Measurements from ENCODE around the gene GNG8.

GNG8 gene

DNA sequence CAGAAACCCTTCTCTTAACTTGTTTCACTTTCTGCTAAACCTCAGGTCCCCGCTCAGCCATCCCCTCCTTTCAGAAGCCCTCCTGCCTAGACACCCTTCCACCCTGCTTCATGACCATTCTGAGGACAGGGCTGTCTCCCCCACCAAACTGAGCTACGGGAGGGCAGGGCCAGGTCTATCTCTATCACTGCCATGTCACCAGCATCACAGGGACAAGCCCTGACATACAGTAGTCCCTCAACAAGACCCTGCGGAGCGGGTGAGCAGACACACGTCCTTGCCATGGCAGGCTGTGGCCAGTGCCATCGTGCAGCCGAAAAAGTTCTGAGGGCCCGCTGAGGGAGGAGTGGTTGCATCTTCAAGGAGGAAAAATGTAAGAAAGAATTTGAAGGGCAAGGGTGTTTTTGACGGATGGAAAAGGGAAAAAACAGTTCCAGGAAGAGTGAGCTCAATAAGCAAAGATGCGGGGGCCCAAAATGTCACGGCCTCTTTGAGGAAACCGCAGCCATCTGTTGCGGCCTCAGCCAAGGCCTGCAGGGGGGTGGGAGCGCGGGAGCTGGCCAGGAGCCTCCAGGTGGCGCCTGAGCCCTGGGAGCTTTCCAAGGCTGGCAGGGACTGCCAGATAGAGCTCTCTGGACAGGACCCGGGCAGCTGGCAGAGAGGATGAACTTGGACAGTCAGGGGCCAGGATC, 19.2 kb downstream of the GNG8 start:
- peak; percentile 66 for DNase-seq

DNA sequence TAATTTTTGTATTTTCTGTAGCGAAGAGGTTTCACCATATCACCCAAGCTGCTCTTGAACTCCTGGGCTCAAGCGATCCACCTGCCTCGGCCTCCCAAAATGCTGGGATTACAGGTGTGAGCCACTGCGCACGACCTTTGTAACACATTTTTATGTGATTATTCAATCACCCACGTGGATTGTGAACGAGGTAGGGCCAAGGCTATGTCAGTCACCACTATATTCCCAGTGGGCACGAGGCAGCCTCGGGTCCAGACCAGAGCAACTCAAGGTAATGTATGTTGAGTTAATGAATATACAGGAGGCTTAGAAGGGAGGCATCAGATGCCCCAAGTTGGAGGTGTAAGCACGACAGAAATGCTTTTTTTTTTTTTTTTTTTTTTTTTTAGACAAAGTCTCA, 20.0 kb downstream of the GNG8 start:
- DNase-seq = no peak

DNA sequence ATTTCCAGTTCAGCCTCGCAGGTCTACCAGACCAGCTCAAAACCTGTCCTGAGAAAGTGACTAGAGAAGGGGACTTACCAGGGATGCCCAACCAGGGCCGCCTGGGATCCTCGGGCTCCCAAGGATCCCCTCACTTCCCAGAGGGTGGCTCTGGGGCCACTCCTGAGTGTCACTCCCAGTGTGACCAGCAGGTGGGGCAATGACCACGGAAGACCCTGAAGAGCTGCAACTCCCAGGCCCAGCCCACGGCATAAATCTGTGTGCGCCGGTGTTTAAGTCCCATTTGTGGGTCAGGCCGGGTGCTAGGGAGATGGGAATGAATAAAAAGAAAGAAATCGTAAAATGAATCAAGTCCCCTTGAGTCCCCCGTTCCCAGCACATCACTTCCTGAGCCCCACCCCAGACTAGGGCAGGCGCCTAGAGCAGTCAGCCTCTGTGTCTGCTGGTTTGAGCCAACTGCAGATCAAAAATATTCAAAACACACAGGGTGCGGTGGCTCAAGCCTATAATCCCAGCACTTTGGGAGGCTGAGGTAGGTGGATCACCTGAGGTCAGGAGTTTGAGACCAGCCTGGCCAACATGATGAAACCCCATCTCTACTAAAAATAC, 21.8 kb downstream of the GNG8 start:
- peak; percentile 93 for DNase-seq

DNA sequence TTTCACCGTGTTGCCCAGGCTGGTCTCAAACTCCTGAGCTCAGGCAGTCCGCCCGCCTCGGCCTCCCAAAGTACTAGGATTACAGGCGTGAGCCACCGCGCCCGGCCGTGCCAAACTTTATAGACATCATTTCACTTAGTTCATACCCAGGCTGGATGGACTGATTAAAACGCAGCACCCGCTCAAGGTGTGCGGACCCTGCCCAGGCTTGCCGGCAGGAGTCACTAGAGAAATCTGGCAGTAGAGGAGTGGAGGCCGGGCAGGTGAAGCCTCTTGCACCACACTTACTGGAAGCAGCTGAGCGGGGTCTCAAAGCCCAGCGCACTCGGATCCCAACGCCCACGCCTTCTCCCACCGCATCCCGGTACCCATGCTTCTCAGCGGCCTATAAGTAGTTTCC, 22.5 kb downstream of the GNG8 start:
- DNase-seq = no peak

DNA sequence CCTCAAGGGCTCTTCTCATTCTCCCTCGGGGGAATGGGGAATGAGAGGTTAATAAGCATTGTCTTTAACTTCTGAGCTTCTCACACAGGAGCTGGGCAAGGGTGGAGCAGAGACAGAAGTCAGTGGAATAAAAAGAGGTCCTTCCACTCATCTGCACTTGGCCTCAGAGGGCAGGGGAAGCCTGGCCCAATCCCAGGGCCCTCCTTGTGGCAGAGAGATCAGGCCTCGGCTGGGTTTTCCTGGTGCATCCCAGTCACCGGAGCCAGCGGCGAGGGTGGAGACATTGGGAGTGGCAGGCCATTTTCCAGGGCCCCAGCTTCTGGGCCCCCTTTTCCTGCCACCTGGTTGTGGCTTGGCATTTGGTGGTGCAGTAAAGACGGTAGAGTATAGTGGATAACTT, 24.2 kb downstream of the GNG8 start:
- DNase-seq = no peak

DNA sequence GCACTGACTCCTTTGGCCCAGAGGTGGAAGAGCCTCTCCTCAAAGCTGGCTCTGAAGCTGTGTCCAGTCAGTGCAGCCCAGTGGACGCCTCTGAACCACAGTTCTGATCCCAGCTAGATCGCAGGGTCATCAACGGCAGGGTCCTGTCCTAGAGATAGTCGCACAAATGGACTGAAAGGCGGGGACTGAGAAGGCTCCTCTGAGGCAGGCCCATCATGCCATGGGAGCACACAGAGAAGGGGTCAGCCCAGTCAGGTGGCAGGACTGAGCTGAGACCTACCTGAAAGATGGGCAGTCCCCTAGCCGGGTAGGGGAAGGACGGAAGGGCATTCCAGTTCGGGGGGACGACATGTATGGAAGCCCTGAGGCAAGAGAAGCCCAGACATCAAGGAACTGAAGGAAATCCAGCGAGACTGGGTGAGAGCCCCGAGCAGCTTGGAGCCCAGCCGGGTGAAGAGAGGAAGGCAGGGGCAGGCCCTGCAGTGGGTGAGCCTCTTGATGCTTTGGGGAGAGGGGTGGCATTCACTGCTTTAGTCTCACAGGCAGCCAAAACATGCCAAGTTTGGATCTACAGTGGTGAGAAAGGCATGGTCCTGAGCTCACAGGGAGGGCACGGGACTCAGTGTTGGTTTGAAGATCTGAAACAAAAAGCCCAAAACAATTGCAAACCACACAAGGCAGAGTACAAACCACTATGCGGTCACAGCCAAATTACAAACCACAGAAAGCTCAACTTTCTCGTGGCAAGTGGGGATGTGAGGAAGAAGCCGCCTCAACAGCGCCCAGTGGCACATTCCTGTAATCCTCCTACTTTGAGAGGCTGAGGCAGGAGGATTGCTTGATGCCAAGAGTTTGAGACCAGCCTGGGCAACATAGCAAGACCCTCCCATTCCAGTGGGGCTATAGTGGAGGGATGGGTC, 24.9 kb downstream of the GNG8 start:
- DNase-seq = peak; percentile 21

DNA sequence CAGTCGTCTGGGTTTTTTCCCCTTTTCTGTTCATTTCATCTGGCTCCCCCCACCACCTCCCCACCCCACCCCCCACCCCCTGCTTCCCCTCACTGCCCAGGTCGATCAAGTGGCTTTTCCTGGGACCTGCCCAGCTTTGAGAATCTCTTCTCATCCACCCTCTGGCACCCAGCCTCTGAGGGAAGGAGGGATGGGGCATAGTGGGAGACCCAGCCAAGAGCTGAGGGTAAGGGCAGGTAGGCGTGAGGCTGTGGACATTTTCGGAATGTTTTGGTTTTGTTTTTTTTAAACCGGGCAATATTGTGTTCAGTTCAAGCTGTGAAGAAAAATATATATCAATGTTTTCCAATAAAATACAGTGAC, 25.6 kb downstream of the GNG8 start:
- no peak for DNase-seq

DNA sequence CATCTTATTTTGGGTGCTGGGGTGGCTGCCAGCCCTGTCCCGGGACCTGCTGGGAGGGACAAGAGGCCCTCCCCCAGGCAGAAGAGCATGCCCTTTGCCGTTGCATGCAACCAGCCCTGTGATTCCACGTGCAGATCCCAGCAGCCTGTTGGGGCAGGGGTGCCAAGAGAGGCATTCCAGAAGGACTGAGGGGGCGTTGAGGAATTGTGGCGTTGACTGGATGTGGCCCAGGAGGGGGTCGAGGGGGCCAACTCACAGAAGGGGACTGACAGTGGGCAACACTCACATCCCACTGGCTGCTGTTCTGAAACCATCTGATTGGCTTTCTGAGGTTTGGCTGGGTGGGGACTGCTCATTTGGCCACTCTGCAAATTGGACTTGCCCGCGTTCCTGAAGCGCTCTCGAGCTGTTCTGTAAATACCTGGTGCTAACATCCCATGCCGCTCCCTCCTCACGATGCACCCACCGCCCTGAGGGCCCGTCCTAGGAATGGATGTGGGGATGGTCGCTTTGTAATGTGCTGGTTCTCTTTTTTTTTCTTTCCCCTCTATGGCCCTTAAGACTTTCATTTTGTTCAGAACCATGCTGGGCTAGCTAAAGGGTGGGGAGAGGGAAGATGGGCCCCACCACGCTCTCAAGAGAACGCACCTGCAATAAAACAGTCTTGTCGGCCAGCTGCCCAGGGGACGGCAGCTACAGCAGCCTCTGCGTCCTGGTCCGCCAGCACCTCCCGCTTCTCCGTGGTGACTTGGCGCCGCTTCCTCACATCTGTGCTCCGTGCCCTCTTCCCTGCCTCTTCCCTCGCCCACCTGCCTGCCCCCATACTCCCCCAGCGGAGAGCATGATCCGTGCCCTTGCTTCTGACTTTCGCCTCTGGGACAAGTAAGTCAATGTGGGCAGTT, 26.2 kb downstream of the GNG8 start:
- no peak for DNase-seq

DNA sequence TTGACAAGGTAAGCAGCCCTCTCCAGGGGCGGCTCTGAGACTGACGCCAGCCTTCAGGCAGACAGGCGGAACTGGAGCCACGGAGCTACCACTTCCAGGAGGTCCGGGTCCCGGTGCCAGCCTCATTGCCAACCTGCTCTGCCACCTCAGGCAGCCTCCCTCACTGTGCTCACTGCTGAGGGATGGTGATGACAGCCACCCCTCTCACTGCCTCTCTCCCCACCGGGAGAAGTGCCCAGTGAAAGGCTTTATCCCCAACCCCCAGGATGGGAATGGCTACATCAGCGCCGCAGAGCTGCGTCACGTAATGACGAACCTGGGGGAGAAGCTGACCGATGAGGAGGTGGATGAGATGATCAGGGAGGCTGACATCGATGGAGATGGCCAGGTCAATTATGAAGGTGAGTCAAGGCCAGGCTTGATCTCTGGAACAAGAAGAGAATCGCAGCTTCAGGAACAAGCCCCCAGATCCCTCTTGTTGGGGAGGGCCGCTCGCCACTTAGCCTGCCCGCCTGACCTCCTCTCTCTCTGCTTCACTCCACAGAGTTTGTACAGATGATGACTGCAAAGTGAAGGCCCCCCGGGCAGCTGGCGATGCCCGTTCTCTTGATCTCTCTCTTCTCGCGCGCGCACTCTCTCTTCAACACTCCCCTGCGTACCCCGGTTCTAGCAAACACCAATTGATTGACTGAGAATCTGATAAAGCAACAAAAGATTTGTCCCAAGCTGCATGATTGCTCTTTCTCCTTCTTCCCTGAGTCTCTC, 27.2 kb downstream of the GNG8 start:
- DNase-seq = no peak

DNA sequence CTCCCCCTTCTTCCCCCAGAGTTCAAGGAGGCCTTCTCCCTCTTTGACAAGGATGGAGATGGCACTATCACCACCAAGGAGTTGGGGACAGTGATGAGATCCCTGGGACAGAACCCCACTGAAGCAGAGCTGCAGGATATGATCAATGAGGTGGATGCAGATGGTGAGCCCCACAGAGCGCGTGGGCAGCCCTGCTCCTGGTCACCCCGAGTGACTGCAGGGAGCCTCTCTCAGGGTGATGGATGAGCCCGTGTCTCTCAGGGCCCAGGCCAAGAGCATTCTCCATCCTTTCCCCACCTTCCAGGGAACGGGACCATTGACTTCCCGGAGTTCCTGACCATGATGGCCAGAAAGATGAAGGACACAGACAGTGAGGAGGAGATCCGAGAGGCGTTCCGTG, 27.8 kb downstream of the GNG8 start:
- no peak for DNase-seq

DNA sequence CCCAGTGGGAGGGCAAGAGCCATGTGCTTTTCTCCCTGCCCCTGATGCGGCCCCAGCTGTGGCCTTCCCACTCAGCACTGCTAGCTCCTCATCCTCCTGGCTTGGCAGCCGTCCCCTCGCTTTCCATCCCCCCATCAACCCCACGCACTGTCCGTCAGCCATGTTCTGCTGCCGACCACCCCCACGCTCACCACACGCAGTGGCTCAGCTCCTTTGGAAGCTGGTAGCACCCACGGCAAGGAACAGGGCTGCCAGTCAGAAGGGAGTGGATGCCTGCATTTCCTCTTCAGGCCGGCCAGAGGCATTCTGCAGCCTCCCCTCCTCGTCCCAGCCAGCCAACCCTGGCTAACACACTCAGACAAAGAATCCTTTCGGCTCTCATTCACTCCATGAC, 28.6 kb downstream of the GNG8 start:
- peak; percentile 25 for DNase-seq

DNA sequence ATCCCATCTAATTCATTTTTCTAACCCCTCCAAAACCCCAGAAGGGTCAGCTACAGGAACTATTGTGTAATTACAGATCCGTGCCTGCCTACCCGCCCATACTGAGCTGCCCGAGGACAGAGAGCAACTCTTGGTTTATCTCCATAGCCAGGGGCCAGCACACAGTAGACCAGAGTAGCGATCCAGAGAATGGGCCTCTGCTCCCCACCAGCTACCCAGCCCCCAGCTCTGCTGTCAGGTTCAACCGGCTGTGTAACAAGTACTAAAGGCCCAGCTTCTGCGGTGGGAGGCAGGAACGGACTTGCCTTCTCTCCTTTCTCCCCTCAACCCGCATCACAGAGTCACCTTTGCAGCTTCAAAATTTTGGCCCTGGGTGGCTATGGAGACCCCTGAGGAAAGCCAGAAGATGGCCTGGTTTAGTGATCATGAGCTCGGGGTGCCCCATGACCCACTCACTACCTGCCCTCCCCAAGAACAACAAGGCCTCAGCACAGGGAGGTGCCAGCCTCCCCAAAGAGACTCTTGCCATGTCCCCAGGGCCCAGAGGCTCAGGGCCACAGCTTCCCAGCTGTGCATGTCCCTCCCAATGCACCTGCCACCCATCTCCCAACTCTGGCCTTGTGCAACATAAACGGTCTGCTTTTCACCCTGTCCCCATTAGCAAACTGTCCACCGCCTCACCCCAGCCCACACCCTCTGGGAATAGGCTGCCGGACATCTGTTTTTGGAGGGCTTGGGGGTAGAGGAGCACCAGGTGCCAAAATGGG, 29.1 kb downstream of the GNG8 start:
- DNase-seq = no peak

DNA sequence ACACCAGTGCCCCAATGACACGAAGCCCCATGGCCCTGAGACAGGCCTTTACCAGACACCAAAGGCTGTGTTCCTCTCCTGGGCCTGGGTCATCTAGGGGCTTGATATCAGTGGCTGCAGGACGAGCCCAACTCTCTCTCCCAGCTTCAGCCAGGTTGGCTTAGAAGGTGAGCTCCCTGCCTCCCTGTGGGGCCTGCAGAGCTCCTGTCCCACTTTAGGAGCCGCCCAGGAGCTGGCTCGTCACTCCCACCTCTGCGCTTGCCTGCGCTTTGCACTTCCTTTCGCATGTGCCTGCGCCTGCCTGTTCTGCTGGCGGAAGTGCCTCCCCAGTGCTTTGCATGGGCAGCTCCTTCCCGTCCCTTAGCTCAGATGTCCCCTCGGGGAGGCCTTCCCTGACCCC, 30.0 kb downstream of the GNG8 start:
- DNase-seq = no peak

DNA sequence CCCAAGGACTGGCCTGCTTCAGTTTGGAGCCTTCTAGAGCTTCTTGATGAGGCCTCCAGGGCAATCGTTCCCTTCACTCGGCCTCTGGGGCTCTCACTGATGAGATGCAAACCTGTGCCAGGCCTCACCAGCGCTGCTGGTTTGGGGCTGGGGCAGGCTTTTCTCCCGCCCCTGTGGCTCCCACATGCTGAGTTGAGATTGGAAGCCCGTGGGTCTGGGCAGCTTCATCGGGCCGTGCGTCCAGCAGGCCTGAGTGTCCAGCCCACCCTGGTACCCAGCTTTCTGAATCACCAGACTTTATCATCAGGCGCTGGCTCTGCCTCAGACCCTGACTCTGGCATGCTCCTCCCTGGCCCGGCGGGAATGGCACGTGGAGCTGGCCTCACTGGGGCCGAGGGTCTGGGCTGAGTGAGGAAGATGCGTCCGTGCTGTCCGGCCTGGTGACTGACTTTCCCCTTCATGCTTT, 30.6 kb downstream of the GNG8 start:
- no peak for DNase-seq

DNA sequence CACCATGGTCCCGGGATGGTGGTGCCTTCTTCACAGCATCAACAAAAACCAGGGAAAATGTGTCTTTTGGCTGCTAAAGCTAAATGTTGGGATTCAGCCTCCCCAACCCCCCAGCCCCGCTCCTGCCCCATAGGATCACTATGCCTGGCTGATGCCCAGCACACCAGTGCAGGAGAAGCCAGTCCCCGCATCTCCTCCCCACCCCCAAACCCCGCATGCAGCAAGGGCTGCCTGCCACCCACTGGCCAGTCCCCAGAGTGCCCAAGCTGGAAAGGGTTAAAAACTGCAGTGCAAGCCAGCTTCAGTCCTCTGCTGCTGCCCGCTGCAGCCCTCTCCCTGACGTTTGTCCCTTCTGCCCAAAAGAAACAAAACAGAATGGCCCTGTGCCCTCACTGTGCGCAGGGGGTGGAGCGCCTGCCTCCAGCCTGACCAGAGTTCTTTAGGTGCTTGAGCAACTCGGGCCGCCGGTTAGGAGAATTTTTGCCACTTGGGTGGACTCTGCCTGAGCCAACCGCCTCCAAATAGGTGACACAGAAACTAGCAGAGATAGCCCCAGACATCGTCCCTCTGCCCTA, 31.1 kb downstream of the GNG8 start:
- no peak for DNase-seq

DNA sequence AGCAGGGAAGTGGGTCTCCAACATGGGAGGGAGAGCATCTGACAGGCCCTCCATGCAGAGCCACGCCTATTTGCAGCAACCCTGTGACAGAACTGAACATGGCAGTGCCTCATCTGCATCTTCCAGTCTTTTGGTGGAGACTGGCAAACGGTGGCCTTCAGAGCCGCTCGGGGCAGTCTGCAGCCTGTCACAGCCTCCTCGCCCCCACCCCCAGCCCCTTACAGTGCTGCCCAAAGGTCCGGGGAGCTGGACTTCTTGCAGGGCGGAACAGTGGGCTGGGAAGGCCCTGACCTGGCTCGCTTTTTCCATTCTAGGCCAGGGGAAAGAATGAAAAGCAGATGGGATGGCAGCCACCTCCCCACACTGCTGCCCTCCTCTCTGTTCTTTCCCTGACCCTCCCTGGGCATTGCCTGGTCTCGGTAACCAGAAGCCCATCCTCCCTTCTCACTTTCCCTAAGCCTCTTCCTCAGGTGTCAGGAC, 32.2 kb downstream of the GNG8 start:
- DNase-seq = no peak

DNA sequence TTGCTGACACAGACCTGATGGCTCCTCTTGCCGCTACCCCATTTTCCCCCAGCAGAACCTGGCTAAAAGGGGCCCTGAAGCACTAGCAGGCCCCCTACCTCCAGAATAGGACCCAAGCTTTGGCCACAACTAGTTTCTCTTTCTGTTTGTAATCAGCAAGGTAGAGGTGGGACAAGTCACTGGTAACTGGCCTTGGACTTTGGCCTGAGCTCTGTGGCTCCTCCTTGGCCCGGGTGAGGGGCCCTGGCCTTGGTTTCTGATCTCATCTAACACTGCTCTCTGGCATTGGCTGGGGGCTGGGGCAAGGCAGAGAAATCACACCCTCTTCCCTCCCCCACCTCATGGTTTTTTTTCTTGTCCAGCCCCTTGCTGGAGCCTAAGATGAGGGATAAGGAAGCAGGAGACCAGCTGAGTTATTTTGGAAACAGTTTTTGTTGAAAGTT, 32.8 kb downstream of the GNG8 start:
- no peak for DNase-seq

DNA sequence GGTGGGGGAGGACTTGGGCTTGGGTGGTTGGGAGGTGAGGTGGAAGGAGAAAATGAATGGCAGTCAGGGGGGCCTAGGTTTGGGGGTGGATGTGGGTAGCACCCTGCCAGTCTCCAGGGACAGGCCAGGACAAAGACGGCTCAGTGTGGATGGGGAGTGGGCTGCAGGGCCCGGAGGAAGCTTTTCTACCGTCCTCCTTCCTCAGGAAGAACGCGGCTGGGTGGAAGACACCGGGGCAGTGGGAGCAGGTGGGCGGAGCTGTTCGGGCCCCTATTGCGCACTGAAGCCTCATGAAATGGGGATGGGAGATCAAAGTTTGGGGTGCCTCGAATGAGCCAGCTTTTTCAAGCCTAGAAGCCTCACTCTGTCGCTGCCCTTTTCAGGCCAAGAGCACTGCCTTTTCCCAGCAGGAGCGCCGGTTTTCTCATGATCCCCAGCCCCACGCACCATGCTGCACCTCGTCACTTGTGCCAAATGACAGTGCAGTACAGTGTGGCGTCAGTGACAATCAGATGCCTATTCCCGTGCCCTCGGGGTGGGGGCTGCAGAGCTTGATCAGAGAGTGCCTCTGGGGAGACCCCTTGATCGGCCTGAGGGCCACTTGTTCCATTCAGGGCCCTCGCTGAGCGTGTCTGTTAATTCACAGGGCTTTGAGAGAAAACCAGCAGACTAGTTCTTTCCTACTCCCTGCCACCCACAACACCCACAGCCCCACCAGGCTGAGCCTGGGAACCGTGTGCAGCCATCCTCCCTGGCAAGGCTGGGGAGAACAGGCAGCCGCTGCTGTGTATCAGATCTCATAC, 33.4 kb downstream of the GNG8 start:
- DNase-seq = peak; percentile 32

DNA sequence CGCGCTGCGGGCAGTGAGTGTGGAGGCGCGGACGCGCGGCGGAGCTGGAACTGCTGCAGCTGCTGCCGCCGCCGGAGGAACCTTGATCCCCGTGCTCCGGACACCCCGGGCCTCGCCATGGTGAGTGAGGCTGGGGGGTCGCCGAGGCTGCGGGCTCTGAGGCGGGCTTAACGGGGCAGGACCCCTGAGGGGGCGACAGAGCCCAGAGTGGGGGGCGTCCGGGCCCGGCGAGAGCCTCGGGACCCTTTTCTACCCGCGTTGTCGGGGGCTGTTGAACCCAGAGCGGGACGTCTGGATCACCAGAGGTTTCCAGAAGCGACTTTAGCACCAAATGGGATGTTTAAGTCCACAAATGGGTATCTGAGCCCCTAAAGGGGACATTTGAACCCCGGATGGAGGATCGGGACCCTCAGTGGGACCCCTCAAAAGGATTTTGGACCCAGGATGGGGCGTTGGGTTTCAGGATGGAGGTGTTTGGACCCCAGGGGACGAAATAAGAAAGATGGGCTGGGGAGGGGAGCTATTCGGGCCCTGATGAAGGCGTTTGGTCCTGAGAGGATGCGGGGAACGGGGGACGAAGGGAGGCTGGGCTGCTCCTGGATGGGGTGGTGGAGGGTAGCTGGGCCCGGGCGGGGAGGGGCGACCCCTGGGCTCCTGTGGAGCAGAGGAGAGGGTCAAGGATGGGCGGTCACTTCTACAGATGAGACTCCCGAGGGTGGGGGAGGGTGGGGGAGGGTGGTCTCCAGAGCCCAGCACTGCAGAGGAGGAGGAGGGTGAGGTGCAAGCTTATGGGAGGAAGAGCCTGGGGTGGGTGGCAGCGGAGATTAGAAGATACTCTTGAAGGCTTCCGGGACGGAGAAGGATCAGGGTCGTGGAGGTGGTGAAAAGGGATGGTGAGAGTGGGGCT, 34.4 kb downstream of the GNG8 start, which contains the start of gene CALM3:
CALM3 (plus strand) TSS at position 13 of the 907 bp plus-strand sequence; CDS start at position 118, 105 bp downstream.
- peak; percentile 69 for DNase-seq
